ENCODE data around the gene CCDC82.

The CCDC82 gene

GRCh38 chr11:96326959-96327358 is 62.8 kb downstream of the CCDC82 start:
- Histone ChIP-seq H3K4me3 (ENCODE audit: low read depth in 1 of 2, low read length in 1 of 2) (no peak overlapping the region), H3K4me1 (ENCODE audit: control insufficient read depth in 1 of 2, insufficient read depth in 1 of 2, low read depth in 1 of 2, low read length in 1 of 2) (peaks cover 10 to 18% of the 10 kb centered on the region in 2 experiments), H3K27me3 (no peaks in the 10 kb centered on the region), H3K27ac (no peak overlapping the region), H3K9me3 (no peaks in the 10 kb centered on the region), H3K36me3 (no peaks in the 10 kb centered on the region)
- TF ChIP-seq, protein P1, sequence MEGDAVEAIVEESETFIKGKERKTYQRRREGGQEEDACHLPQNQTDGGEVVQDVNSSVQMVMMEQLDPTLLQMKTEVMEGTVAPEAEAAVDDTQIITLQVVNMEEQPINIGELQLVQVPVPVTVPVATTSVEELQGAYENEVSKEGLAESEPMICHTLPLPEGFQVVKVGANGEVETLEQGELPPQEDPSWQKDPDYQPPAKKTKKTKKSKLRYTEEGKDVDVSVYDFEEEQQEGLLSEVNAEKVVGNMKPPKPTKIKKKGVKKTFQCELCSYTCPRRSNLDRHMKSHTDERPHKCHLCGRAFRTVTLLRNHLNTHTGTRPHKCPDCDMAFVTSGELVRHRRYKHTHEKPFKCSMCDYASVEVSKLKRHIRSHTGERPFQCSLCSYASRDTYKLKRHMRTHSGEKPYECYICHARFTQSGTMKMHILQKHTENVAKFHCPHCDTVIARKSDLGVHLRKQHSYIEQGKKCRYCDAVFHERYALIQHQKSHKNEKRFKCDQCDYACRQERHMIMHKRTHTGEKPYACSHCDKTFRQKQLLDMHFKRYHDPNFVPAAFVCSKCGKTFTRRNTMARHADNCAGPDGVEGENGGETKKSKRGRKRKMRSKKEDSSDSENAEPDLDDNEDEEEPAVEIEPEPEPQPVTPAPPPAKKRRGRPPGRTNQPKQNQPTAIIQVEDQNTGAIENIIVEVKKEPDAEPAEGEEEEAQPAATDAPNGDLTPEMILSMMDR (IDR thresholded peaks at IDR 0.05): no peak

DNA sequence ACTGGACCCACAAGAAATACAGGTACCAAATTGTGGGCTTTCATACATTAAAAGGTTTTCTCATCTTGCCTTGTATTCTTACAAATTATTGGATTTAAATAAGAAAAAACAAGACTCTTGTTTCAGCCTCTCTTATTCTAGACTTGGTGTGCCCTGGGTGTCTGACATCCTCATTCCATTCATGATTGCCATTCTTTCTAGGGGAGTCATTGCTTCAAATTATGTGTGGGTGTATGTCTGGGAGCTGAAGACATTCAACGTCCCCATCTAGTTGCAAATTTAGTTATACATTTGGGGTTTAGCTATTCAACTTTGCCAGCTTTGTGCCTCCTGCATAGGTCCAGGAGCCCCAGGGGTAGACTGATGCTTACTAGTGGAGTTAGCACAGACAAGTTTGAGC is 64.8 kb downstream of the CCDC82 start:
- H3K36me3 ChIP-seq: no peaks in the 10 kb centered on the region
- H3K27me3 ChIP-seq: no peaks in the 10 kb centered on the region
- no peaks in the 10 kb centered on the region for H3K9me3 ChIP-seq
- peaks cover 0 to 4% of the 10 kb centered on the region in 2 experiments for H3K4me1 ChIP-seq (ENCODE audit: control insufficient read depth in 1 of 2, insufficient read depth in 1 of 2, low read depth in 1 of 2, low read length in 1 of 2)
- TF ChIP-seq, protein P1 (IDR thresholded peaks at IDR 0.05): no peak
- H3K27ac ChIP-seq: no peak overlapping the region
- H3K4me3 ChIP-seq (ENCODE audit: low read depth in 1 of 2, low read length in 1 of 2): no peak overlapping the region

DNA sequence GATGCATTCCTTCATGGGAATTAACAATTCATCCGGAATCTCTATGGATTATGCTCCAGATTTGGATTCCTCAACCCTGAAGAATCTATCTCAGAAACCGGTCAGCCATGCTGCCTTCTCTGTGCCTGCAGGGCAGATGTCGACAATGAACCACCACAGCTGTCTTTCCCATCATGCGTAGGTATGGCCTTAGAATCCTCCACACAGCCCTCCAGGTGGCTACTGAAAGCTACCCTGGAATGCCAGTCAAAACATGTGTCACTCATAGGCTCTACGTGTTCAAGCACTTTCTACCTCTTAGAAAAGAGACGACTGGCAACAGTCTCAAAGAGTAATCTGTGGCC is 66.1 kb downstream of the CCDC82 start:
- TF ChIP-seq, protein P1 (IDR thresholded peaks at IDR 0.05): no peak
- no peak overlapping the region for H3K4me3 ChIP-seq (ENCODE audit: low read depth in 1 of 2, low read length in 1 of 2)
- no peaks in the 10 kb centered on the region for H3K36me3 ChIP-seq
- H3K4me1 ChIP-seq (ENCODE audit: control insufficient read depth in 1 of 2, insufficient read depth in 1 of 2, low read depth in 1 of 2, low read length in 1 of 2): peaks cover 0 to 4% of the 10 kb centered on the region in 2 experiments
- H3K27me3 ChIP-seq: no peaks in the 10 kb centered on the region
- no peak overlapping the region for H3K27ac ChIP-seq
- H3K9me3 ChIP-seq: no peaks in the 10 kb centered on the region

DNA sequence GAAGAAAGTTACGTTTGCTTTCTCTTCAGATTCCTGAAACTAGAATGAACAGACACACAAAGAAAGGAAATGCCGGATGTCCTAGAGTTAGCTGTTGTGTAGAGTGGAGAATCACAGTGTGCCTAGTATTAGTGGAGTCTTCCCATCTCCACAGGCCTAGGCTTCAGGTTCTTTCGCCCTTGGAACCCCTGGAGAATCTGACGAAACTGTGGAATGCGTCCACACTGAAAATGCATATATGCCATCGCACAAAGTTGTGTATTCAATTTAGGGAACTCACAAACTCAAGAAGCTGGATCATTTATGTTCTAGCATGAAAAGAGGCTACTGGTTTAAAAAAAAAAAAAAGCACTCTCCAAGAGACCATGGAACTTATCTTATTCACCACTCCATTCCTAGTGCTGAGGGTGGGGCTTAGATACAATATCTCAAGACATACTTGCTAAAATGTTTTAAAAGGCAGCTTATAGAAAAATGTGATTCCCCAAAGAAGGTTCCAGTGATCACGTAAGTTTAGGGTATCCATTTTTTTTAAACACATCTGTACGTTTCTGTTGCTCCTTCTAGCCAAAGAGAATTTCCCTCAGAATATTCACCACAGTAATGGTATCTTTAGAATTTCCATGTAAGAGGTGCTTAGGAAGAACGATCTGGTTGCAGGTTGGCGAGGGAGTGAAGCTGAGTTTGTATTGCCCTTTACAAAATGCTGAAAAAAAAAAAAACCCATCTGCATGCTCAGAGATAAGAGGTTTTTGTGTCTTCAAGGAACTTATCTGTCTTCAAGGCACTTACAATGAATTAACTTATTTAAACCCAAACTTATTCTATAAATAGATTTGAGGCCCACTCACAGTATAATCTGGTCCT is 66.7 kb downstream of the CCDC82 start:
- H3K36me3 ChIP-seq: no peaks in the 10 kb centered on the region
- TF ChIP-seq, protein P1 (IDR thresholded peaks at IDR 0.05): no peak
- H3K27ac ChIP-seq: no peak overlapping the region

DNA sequence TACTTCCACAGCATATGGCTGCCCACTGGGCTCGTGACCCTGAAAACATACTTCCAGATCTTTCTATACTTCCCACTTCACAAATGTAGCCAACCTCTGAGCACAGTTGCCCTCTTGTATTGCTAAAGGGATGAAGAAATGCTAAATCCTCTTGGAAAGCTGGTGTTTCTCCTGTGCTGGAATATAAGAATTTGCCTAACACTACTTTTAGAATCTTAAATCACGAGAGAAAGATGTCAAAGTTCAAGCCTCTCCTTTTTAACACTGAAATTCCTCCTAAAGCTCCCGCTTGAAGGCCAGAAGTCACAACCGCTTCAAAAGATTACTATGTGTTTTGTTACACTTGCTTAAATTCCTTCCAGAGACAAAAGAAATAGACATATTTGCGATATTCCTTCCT is 68.6 kb downstream of the CCDC82 start:
- TF ChIP-seq, protein P1 (IDR thresholded peaks at IDR 0.05): no peak
- no peaks in the 10 kb centered on the region for H3K27me3 ChIP-seq
- no peaks in the 10 kb centered on the region for H3K9me3 ChIP-seq
- no peak overlapping the region for H3K4me3 ChIP-seq (ENCODE audit: low read depth in 1 of 2, low read length in 1 of 2)
- H3K27ac ChIP-seq: no peak overlapping the region
- H3K4me1 ChIP-seq (ENCODE audit: control insufficient read depth in 1 of 2, insufficient read depth in 1 of 2, low read depth in 1 of 2, low read length in 1 of 2): peaks cover 0 to 4% of the 10 kb centered on the region in 2 experiments
- no peaks in the 10 kb centered on the region for H3K36me3 ChIP-seq

More for the DNA sequence above, 66.7 kb downstream of the CCDC82 start:
- Histone ChIP-seq H3K4me1 (ENCODE audit: control insufficient read depth in 1 of 2, insufficient read depth in 1 of 2, low read depth in 1 of 2, low read length in 1 of 2) (peaks cover 0 to 4% of the 10 kb centered on the region in 2 experiments), H3K27me3 (no peaks in the 10 kb centered on the region), H3K9me3 (no peaks in the 10 kb centered on the region), H3K4me3 (ENCODE audit: low read depth in 1 of 2, low read length in 1 of 2) (no peak overlapping the region)
